Mesendoderm (in vitro differentiated cells): ENCODE results near the gene GPR132.
A peak's percentile ranks its signal among the peaks of the same experiment; 100 is the strongest.

Source experiments
- DNase-seq: peaks from one replicate; pipeline ENCODE4 v3.0.0; 2013
- H2AK5ac ChIP-seq: 2 replicates; pipeline ENCODE4 v1.6.1; 2013; ENCODE audit warnings: low read length, inconsistent platforms
- H2BK120ac ChIP-seq: 2 replicates; pipeline ENCODE4 v1.6.1; 2013; ENCODE audit warnings: low read depth, mild to moderate bottlenecking, low read length, moderate library complexity, mixed read lengths
- H2BK15ac ChIP-seq: replicated peaks from 2 replicates; pipeline ENCODE4 v1.6.1; 2013; ENCODE audit warnings: low read depth, mild to moderate bottlenecking, moderate library complexity
- H2BK5ac ChIP-seq: 2 replicates; pipeline ENCODE4 v1.6.1; 2013; ENCODE audit warnings: low read length, inconsistent platforms
- H3K18ac ChIP-seq: 2 replicates; pipeline ENCODE4 v1.6.1; 2013; ENCODE audit warnings: mild to moderate bottlenecking, low read length, mixed read lengths
- H3K23ac ChIP-seq: one replicate; pipeline ENCODE4 v1.6.1; 2013; ENCODE audit warnings: low read length
- H3K27ac ChIP-seq: 2 replicates; pipeline ENCODE4 v1.5.1; 2013; ENCODE audit warnings: low read depth, mild to moderate bottlenecking, inconsistent platforms, low read length, moderate library complexity
- H3K27me3 ChIP-seq: 2 replicates; pipeline ENCODE4 v1.6.1; 2013; ENCODE audit warnings: low read length, control low read depth, mild to moderate bottlenecking, inconsistent platforms; ENCODE audit not compliant: insufficient read depth, poor library complexity
- H3K36me3 ChIP-seq: 2 replicates; pipeline ENCODE4 v1.6.1; 2013; ENCODE audit warnings: low read length, inconsistent platforms; ENCODE audit not compliant: control insufficient read depth, insufficient read depth
- H3K4ac ChIP-seq: one replicate; pipeline ENCODE4 v1.6.1; 2013; ENCODE audit warnings: low read depth, mild to moderate bottlenecking, low read length, moderate library complexity
- H3K4me1 ChIP-seq: 2 replicates; pipeline ENCODE4 v1.6.1; 2013; ENCODE audit warnings: low read depth, low read length, inconsistent platforms; ENCODE audit not compliant: control insufficient read depth
- H3K4me2 ChIP-seq: 2 replicates; pipeline ENCODE4 v1.6.1; 2013; ENCODE audit warnings: low read length
- H3K4me3 ChIP-seq: 2 replicates; pipeline ENCODE4 v1.5.1; 2013; ENCODE audit warnings: mild to moderate bottlenecking, low read length
- H3K56ac ChIP-seq: one replicate; pipeline ENCODE4 v1.6.1; 2013; ENCODE audit warnings: low read length
- H3K79me1 ChIP-seq: 2 replicates; pipeline ENCODE4 v1.6.1; 2013; ENCODE audit warnings: low read length, inconsistent platforms
- H3K79me2 ChIP-seq: 2 replicates; pipeline ENCODE4 v1.6.1; 2013; ENCODE audit warnings: mild to moderate bottlenecking, low read length; ENCODE audit not compliant: control insufficient read depth, insufficient read depth
- H3K9ac ChIP-seq: 2 replicates; pipeline ENCODE4 v1.6.1; 2013; ENCODE audit warnings: low read length, inconsistent platforms
- H4K5ac ChIP-seq: one replicate; pipeline ENCODE4 v1.6.1; 2013; ENCODE audit warnings: low read length
- H4K8ac ChIP-seq: one replicate; pipeline ENCODE4 v1.6.1; 2013; ENCODE audit warnings: low read depth, mild to moderate bottlenecking, control low read depth, low read length, moderate library complexity
- WGBS: extraction: QIAGEN DNeasy Blood & Tissue Kit; methylation state at CpG from one replicate; pipeline ENCODE4 v1.1.7; 2013; ENCODE audit warnings: low lambda C conversion rate, missing lambda C conversion rate; ENCODE audit not compliant: insufficient coverage; ENCODE audit errors: extremely low coverage; 5-methylcytosine and 5-hydroxymethylcytosine counted together

GPR132 gene

DNA sequence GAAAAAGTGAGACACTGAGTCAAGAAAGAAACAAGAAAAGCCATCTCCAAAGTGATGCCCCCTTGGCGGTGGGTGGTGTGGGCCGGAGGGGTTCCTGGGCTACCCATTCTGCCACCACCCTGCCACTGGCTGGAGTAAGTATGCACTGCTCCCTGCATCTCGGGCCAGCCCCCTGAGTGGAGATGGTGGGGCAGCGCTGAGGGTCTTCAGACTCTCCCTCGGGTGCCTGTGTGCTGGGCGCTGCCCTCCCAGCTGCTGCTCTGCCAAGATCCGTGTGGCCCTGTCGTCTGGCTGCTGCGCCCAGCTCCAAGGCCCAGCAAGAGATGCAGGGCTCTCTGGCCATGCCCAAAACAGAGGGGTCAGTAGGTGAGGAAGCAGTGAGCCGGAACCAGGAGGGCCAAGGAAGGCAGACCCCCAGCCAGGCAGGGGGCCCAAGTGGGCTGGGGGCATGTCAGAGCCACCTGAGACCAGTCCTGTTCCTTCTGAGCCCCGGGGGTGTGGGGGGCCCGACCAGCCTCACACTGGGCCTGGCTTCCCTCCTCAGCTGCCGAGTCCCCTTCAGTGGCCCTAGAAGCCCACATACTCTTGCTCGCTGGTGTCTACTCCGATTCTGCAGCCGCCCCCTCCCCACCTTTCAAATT lies 5.2 kb downstream of the GPR132 start:
- DNase-seq = no peak
- Histone ChIP-seq H3K27me3 (peaks cover 6% of the 10 kb centered on the region), H3K9ac (no peak overlapping the region), H3K4me1 (no peaks in the 10 kb centered on the region), H3K23ac (no peak overlapping the region), H2BK15ac (no peak overlapping the region), H3K18ac (no peak overlapping the region), H2BK5ac (no peak overlapping the region), H3K79me2 (no peaks in the 10 kb centered on the region), H3K56ac (no peak overlapping the region), H3K4me2 (no peak overlapping the region), H3K27ac (no peak overlapping the region), H3K4ac (no peak overlapping the region), H3K4me3 (no peak overlapping the region), H3K36me3 (no peaks in the 10 kb centered on the region), H4K8ac (no peak overlapping the region), H2AK5ac (no peak overlapping the region), H2BK120ac (no peak overlapping the region), H3K79me1 (no peaks in the 10 kb centered on the region), H4K5ac (no peak overlapping the region)
- no CpG with 5 or more reads among the region's 16 CpGs for WGBS

DNA sequence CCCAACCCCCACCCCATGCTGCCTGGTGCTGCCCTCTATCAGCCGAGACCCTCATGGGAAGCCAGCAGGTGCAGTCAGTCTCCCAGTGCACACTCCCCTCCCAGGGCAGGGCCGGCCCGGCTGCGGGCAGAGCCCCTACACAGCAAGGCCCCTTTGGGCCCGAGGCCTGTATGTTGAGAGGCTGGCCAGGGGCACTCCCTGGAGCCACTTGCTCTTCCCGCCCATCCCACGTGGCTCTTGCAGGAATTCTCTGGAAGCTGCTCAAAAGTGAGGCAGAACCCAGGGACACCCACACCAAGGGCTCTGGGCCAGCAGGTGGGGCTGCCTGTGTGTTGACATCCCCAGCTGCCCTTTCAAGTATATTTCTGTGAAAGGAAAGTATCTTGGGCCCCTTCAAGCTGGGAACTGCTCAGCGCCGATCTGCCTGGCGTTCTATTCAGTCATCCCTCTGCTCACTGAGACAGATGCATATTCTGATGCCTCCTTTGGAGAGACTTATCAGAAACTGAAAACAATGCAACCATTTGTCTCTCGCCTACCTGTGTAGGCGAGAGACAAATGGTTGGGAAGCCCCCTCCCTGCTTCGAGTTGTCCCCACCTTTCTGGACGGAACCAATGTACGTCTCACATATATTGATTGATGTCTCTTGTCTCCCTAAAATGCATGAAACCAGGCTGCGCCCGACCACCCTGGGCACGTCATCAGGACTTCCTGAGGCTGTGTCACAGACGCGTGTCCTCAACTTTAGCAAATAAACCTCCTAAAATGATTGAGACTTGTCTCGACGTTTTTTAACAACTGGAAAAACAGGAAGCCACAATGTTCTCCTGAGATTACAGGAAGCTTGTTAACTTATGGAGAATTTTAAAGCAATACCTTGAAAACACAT lies 6.0 kb downstream of the GPR132 start:
- H3K27ac ChIP-seq = no peak overlapping the region
- peak; percentile 56 for DNase-seq
- no CpG with 5 or more reads among the region's 22 CpGs for WGBS

DNA sequence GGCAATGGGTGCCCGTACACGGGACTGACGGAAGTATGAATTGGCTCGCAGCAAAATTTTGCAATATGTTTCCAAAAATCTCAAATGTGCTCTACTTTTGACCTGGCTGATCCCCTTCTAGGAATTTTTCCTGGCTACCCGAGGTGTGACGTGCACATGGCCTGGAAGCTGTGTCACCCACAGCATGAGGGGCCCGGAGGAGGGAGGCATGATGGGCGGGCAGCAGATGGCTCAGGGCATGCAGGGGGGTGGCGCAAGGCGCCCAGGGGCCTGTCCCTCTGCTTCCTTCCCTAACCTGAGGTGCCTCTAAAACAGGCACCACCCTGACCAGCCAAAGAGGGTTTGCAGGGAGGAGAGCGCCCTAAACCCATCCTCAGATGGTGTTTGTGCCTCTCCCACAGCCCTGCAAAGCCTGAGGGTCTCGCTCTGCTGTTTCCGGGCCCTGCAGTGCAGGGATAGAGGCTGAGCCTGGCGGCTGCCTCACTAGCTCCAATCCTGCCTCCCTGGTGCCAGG lies 6.7 kb downstream of the GPR132 start:
- no peak overlapping the region for H3K23ac ChIP-seq
- peak overlapping the region; percentile 42 for H3K56ac ChIP-seq
- H3K9ac ChIP-seq = no peak overlapping the region
- peaks cover 6% of the 10 kb centered on the region for H3K27me3 ChIP-seq
- H2BK5ac ChIP-seq = no peak overlapping the region
- WGBS = no CpG with 5 or more reads among the region's 14 CpGs
- no peak overlapping the region for H4K8ac ChIP-seq
- no peaks in the 10 kb centered on the region for H3K36me3 ChIP-seq
- H3K4me1 ChIP-seq = no peaks in the 10 kb centered on the region
- no peaks in the 10 kb centered on the region for H3K79me1 ChIP-seq
- no peak overlapping the region for H3K4me2 ChIP-seq
- H3K4me3 ChIP-seq = no peak overlapping the region
- H4K5ac ChIP-seq = no peak overlapping the region
- no peaks in the 10 kb centered on the region for H3K79me2 ChIP-seq
- no peak overlapping the region for H2BK15ac ChIP-seq
- H3K27ac ChIP-seq = no peak overlapping the region
- H3K4ac ChIP-seq = no peak overlapping the region
- no peak overlapping the region for H2BK120ac ChIP-seq
- DNase-seq = no peak
- H2AK5ac ChIP-seq = no peak overlapping the region
- no peak overlapping the region for H3K18ac ChIP-seq

More for the DNA sequence above, 6.0 kb downstream of the GPR132 start:
- Histone ChIP-seq H2BK5ac (no peak overlapping the region), H3K79me1 (no peaks in the 10 kb centered on the region), H3K4me1 (no peaks in the 10 kb centered on the region), H4K8ac (no peak overlapping the region), H3K9ac (no peak overlapping the region), H3K4ac (no peak overlapping the region), H3K79me2 (no peaks in the 10 kb centered on the region), H2BK15ac (no peak overlapping the region), H3K56ac (no peak overlapping the region), H3K18ac (no peak overlapping the region), H4K5ac (no peak overlapping the region), H3K23ac (no peak overlapping the region), H3K27me3 (peaks cover 6% of the 10 kb centered on the region), H2AK5ac (no peak overlapping the region), H2BK120ac (no peak overlapping the region), H3K4me3 (no peak overlapping the region), H3K4me2 (no peak overlapping the region), H3K36me3 (no peaks in the 10 kb centered on the region)

DNA sequence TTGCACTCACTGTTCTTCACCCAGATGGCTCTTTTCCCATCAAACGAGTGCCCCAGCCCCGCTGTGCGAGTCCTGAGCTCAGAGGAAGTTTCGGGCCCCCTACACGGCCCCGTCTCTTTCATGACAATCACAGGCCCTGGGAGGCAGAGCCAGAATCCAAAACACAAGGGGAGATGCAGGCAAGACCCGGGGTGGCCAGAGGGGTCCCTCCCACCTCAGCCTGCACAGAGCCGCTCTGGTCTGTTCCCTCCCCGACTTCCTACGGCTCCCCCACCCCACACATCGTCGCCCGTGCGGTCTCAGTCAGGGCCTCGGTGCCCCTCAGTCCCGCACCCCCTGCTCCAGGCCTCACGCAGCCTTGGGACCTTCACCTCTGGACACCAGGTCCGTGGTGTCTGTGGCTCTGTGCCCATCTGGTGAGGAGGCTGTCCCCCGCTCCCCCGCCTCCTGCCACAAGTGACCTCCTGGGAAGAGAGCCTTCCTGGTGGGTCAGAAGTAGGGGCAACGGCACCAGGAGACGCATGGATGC lies 8.9 kb downstream of the GPR132 start:
- no peaks in the 10 kb centered on the region for H3K79me2 ChIP-seq
- H3K23ac ChIP-seq = peak overlapping the region; percentile 99
- H3K18ac ChIP-seq = no peak overlapping the region
- H3K4ac ChIP-seq = no peak overlapping the region
- no peak overlapping the region for H2BK5ac ChIP-seq
- H3K36me3 ChIP-seq = no peaks in the 10 kb centered on the region
- no peak overlapping the region for H3K27ac ChIP-seq
- H3K9ac ChIP-seq = peak overlapping the region; percentile 21
- H2BK15ac ChIP-seq = no peak overlapping the region
- no peak overlapping the region for H4K5ac ChIP-seq
- no peaks in the 10 kb centered on the region for H3K79me1 ChIP-seq
- peak overlapping the region; percentile 49 for H3K4me2 ChIP-seq
- no peak overlapping the region for H2BK120ac ChIP-seq
- H3K56ac ChIP-seq = peak overlapping the region; percentile 40
- H3K4me1 ChIP-seq = no peaks in the 10 kb centered on the region
- no CpG with 5 or more reads among the region's 22 CpGs for WGBS
- H4K8ac ChIP-seq = no peak overlapping the region
- H3K4me3 ChIP-seq = no peak overlapping the region
- peaks cover 6% of the 10 kb centered on the region for H3K27me3 ChIP-seq
- no peak overlapping the region for H2AK5ac ChIP-seq
- no peak for DNase-seq

DNA sequence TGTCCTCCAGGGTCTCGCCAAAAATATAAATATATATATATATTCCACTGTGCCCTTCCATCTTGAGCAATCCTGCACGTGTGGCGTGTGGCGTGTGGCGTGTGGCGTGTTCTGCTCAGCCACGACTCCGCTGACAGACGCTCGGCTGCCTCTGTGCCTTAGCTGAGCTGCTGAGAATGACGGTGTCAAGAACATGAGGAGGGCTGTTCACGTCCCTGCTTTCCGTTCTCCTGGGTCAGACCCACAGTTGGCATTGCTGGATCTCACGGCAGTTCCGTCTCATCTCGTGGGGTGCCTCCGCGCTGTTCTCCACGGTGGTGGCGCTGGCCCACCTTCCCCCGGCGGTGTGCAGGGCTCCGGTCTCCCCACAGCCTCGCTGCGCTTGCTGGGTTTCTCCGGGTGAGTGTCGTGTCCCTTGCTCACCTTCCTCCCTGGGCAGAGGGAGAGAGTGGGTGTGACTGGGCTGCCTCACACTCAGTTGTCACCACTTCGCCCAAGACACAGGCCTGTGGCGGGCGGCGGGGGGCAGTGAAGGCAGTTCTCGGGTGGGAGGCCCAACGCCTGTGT lies 9.4 kb downstream of the GPR132 start:
- Histone ChIP-seq H3K56ac (peak overlapping the region; percentile 40), H2BK120ac (no peak overlapping the region), H3K79me2 (no peaks in the 10 kb centered on the region), H2BK15ac (no peak overlapping the region), H3K9ac (peak overlapping the region; percentile 21), H3K36me3 (no peaks in the 10 kb centered on the region), H4K8ac (no peak overlapping the region), H3K79me1 (no peaks in the 10 kb centered on the region), H3K4me1 (no peaks in the 10 kb centered on the region), H3K4me3 (no peak overlapping the region), H4K5ac (no peak overlapping the region), H3K27me3 (peaks cover 6% of the 10 kb centered on the region), H3K27ac (no peak overlapping the region), H2BK5ac (no peak overlapping the region), H3K23ac (peak overlapping the region; percentile 99), H3K18ac (no peak overlapping the region), H2AK5ac (no peak overlapping the region), H3K4ac (no peak overlapping the region), H3K4me2 (peak overlapping the region; percentile 49)
- WGBS = no CpG with 5 or more reads among the region's 33 CpGs
- no peak for DNase-seq
